Measurements from ENCODE around the gene CAMKK1. TPM values are rescaled to one million over a fixed set of nuclear protein-coding genes. Genes with fewer than 3 reads are reported as not detected.

CAMKK1 gene
- total and polyA plus RNA-seq, 2 donors (not counting 1 experiment from before 2014, with no cell fraction given) = 4.5 to 35.9 TPM

- Histone ChIP-seq H2AFZ (ENCODE audit: insufficient read depth, low read depth, low read length, poor library complexity, severe bottlenecking) (no peak overlapping the region), H3K9ac (ENCODE audit: low read length) (peak overlapping the region; percentile 52), H3K4me1 (ENCODE audit: control insufficient read depth in 2 of 2, insufficient read depth in 2 of 2, low read length in 2 of 2) (peaks cover 51 to 70% of the 10 kb centered on the region in 2 donors), H3K4me2 (replicated peaks; ENCODE audit: low read depth, low read length, poor library complexity, severe bottlenecking) (peak overlapping the region; percentile 59), H3K36me3 (replicated peaks in 1 of 2; ENCODE audit: control extremely low read depth in 1 of 2, control insufficient read depth in 1 of 2, extremely low read depth in 1 of 2, insufficient read depth in 2 of 2, low read length in 1 of 2) (no peaks in the 10 kb centered on the region), H3K27ac (ENCODE audit: low read length in 2 of 2) (peak overlapping the region; percentile 98), H3K9me3 (ENCODE audit: control extremely low read depth in 1 of 3, control insufficient read depth in 2 of 3, insufficient read depth in 1 of 3, low read length in 2 of 3) (peaks cover 0 to 13% (median 0%) of the 10 kb centered on the region in 3 donors), H3K79me2 (ENCODE audit: control insufficient read depth, insufficient read depth, low read length) (peaks cover 74% of the 10 kb centered on the region), H3K27me3 (replicated peaks in 1 of 4; ENCODE audit: control extremely low read depth in 1 of 4, control insufficient read depth in 3 of 4, insufficient read depth in 4 of 4, low read length in 3 of 4) (no peaks in the 10 kb centered on the region), H3K4me3 (ENCODE audit: control extremely low read depth in 1 of 5, extremely low read depth in 1 of 5, insufficient read depth in 1 of 5, low read depth in 2 of 5, low read length in 4 of 5) (peak overlapping the region in 4 of 5 experiments; percentile 18 to 24 (median 22)), H4K20me1 (ENCODE audit: control insufficient read depth, insufficient read depth, low read length, poor library complexity, severe bottlenecking) (no peaks in the 10 kb centered on the region)
- Mint-ChIP-seq H3K27me3 (no peaks in the 10 kb centered on the region), H3K27ac (peak overlapping the region; percentile 90), H3K9me3 (ENCODE audit: insufficient read depth) (no peaks in the 10 kb centered on the region), H3K4me1 (peaks cover 64% of the 10 kb centered on the region), H3K4me3 (peak overlapping the region; percentile 60)
- ATAC-seq (ENCODE audit: low read depth) = no peak
- no peak for DNase-seq
- 61% methylated on average over 9 of the region's 11 CpGs for WGBS (ENCODE audit: insufficient coverage)
- POLR2A ChIA-PET = interaction anchor here (0.5 to 2.0 kb wide), 12 partner anchors 13 to 1097 kb away, joined by 3 to 28 read pairs (median 6); partner anchors contain the start of genes ATP2A3 and CAMKK1
- no peak for TF ChIP-seq CTCF (IDR thresholded peaks at IDR 0.05)
- CTCF ChIA-PET = interaction anchor here (1.0 to 7.5 kb wide), 9 partner anchors 16 to 219 kb away, joined by 3 to 157 read pairs (median 7); partner anchors contain the start of genes ATP2A3, CAMKK1 and NCBP3
- intact Hi-C loops (cut with micrococcal nuclease) = loop anchor here (1.0 to 10.0 kb wide), 4 partner anchors 18 to 356 kb away; partner anchors contain the start of gene TRPV3
Observed at GRCh38 chr17:3910420-3911270, 17.8 kb upstream of the CAMKK1 start.

GRCh38 chr17:3909257-3909656 is 16.4 kb upstream of the CAMKK1 start:
- Histone ChIP-seq H3K9me3 (ENCODE audit: control extremely low read depth in 1 of 3, control insufficient read depth in 2 of 3, insufficient read depth in 1 of 3, low read length in 2 of 3) (peaks cover 0 to 13% (median 0%) of the 10 kb centered on the region in 3 donors), H3K36me3 (replicated peaks in 1 of 2; ENCODE audit: control extremely low read depth in 1 of 2, control insufficient read depth in 1 of 2, extremely low read depth in 1 of 2, insufficient read depth in 2 of 2, low read length in 1 of 2) (no peaks in the 10 kb centered on the region), H2AFZ (ENCODE audit: insufficient read depth, low read depth, low read length, poor library complexity, severe bottlenecking) (no peak overlapping the region), H3K4me1 (ENCODE audit: control insufficient read depth in 2 of 2, insufficient read depth in 2 of 2, low read length in 2 of 2) (peaks cover 50 to 68% of the 10 kb centered on the region in 2 donors), H3K4me2 (replicated peaks; ENCODE audit: low read depth, low read length, poor library complexity, severe bottlenecking) (no peak overlapping the region), H3K9ac (ENCODE audit: low read length) (no peak overlapping the region), H3K79me2 (ENCODE audit: control insufficient read depth, insufficient read depth, low read length) (peaks cover 62% of the 10 kb centered on the region), H3K4me3 (ENCODE audit: control extremely low read depth in 1 of 5, extremely low read depth in 1 of 5, insufficient read depth in 1 of 5, low read depth in 2 of 5, low read length in 4 of 5) (no peak overlapping the region), H4K20me1 (ENCODE audit: control insufficient read depth, insufficient read depth, low read length, poor library complexity, severe bottlenecking) (no peaks in the 10 kb centered on the region), H3K27me3 (replicated peaks in 1 of 4; ENCODE audit: control extremely low read depth in 1 of 4, control insufficient read depth in 3 of 4, insufficient read depth in 4 of 4, low read length in 3 of 4) (no peaks in the 10 kb centered on the region), H3K27ac (ENCODE audit: low read length in 2 of 2) (peak overlapping the region in 1 of 2 donors; percentile 64)
- Mint-ChIP-seq H3K4me1 (peaks cover 62% of the 10 kb centered on the region), H3K27me3 (no peaks in the 10 kb centered on the region), H3K9me3 (ENCODE audit: insufficient read depth) (no peaks in the 10 kb centered on the region), H3K27ac (peak overlapping the region; percentile 90), H3K4me3 (no peak overlapping the region)
- DNase-seq = no peak
- intact Hi-C loops (cut with micrococcal nuclease) = no loop called here
- CTCF ChIA-PET = no interaction called here
- WGBS (ENCODE audit: insufficient coverage) = 93% methylated on average over 10 of the region's 12 CpGs
- POLR2A ChIA-PET = no interaction called here
- ATAC-seq (ENCODE audit: low read depth) = no peak
- no peak for TF ChIP-seq EZH2 (IDR thresholded peaks at IDR 0.05; ENCODE audit: borderline replicate concordance, insufficient read depth, low read depth, low read length, poor library complexity, severe bottlenecking)

All from B cell (primary cell).